ENCODE results near the gene UVSSA.

UVSSA gene, protein sequence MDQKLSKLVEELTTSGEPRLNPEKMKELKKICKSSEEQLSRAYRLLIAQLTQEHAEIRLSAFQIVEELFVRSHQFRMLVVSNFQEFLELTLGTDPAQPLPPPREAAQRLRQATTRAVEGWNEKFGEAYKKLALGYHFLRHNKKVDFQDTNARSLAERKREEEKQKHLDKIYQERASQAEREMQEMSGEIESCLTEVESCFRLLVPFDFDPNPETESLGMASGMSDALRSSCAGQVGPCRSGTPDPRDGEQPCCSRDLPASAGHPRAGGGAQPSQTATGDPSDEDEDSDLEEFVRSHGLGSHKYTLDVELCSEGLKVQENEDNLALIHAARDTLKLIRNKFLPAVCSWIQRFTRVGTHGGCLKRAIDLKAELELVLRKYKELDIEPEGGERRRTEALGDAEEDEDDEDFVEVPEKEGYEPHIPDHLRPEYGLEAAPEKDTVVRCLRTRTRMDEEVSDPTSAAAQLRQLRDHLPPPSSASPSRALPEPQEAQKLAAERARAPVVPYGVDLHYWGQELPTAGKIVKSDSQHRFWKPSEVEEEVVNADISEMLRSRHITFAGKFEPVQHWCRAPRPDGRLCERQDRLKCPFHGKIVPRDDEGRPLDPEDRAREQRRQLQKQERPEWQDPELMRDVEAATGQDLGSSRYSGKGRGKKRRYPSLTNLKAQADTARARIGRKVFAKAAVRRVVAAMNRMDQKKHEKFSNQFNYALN

DNA sequence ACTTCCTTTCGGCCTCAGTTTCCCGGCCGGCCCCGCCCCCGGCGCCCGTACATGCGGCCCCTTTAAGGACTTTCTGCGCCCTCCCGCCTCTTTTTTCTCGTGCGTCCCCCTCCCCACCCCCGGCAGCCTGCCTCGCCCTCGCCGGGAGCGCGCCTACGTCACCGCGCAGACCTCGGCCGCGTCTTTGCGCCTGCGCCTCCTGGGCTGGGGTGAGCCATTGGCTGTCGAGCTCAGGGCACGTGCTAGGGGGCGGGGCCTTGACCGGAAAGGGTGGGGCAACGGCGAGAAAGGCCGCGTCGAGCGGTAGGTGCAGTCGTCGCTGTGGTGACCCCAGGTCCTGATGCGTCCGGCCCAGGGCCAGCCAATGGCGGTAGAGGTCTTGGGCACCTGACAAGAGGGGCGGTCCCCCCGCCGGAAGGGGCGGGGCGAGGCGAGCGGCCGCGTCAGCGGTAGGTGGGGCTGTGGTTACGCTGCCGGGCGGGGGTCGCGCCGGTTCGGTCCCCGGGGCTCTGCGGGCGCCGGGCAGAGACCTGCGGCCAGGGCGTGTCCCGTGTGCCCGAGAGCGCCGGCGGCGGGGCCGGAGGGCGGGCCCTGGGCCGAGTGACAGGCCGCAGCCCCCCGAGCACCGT is at the start of gene UVSSA:
Gene UVSSA (plus strand): TSS at position 428 of the 629 bp plus-strand sequence. CDS start 884 bp downstream, outside the sequence.
- peak within 1 kb of the TSS; percentile 97 for H3K27ac ChIP-seq
- TF ChIP-seq, protein P1, sequence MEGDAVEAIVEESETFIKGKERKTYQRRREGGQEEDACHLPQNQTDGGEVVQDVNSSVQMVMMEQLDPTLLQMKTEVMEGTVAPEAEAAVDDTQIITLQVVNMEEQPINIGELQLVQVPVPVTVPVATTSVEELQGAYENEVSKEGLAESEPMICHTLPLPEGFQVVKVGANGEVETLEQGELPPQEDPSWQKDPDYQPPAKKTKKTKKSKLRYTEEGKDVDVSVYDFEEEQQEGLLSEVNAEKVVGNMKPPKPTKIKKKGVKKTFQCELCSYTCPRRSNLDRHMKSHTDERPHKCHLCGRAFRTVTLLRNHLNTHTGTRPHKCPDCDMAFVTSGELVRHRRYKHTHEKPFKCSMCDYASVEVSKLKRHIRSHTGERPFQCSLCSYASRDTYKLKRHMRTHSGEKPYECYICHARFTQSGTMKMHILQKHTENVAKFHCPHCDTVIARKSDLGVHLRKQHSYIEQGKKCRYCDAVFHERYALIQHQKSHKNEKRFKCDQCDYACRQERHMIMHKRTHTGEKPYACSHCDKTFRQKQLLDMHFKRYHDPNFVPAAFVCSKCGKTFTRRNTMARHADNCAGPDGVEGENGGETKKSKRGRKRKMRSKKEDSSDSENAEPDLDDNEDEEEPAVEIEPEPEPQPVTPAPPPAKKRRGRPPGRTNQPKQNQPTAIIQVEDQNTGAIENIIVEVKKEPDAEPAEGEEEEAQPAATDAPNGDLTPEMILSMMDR (conservative IDR thresholded peaks at IDR 0.05) = no peak

DNA sequence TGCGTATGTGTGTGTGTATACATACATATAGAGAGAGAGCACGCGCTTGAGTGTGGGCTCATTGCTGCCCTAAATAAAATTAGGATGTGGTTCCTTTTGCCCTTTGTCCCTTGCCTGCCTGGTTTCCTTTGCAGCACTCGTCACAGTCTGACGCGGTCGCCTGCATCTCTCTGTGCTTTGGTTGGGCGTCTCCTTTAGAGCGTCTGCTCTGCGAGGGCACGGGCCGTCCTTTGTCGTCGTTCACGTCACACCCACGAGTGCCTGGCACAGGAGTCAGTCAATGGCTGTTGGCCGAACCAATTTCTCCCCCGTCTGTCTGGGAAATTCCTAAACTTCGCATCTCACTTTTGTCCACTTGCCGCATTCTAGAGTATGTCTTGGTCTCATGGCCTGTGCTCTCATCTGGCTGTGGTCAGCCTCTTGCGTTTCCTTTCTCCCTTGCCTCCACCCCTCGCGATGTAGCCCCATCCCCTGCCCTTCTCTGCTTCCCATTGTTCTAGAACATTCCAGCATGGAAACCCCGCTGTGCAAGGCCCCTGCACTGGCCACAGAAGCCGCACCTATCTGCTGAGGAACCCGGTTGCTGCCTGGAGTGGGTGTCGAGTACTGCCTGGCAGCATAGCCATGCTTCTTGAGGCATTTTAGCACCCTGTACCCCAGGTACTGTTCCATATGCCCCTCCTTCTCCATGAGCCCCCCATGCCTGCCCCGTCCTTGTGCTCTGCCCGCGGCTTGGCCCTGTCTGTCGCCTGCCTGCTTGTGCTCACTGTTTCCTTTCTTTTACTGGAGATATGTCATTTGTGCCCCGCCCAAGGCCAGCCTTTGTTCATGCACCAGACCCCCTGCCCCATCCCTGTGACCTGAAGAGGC is 49.3 kb upstream of the UVSSA start:
- no peak overlapping the region for H3K27ac ChIP-seq
- TF ChIP-seq, protein P1 (conservative IDR thresholded peaks at IDR 0.05) = no peak

DNA sequence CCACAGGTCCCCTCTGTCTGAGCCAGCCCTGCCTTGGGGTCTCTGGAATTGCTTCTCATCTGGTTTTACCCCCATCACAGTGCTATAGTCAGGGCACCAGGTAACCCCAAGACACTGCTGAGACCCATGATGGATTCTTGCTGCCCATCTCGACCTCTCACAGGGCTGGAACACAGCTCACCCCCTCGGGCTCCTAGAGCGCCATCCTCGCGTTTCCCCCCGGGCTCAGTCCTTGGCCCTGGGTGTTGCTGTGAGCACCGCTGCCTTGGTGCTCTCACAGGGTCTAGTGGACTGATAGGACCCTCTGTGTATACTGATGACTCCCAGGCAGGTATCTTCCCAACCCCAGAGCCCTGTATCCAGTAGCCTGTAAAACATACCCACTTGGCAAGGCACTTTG is 48.5 kb upstream of the UVSSA start:
- no peak overlapping the region for H3K27ac ChIP-seq

DNA sequence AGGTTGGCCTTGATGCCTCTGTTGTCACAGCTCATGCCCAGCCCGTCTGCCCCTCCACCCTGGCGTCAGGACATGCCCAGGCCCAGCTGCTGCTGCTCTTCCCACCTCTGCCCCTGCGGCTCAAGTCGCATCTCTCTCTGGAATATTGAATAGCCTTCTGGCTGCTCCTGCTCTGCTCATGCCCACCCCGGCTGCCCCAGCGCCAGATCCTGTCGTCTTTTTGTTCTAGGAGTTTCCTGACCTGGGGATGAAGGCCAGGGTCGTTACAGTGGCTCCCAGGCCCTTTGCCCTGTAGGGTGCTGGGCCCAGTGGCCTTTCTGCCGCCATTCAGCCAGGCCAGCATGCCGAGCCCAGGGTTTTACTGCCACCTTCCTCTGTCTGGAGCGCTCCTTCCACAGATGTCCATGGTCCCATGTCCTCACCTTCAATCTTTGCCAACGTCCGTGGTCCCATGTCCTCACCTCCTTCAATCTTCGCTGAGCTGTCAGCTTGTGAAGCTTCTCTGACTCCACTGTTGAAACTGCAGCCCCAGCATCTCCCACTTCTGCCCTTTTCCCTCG is 47.6 kb upstream of the UVSSA start:
- no peak overlapping the region for H3K27ac ChIP-seq
- TF ChIP-seq, protein P1 (conservative IDR thresholded peaks at IDR 0.05) = no peak

More for the DNA sequence above, 48.5 kb upstream of the UVSSA start:
- TF ChIP-seq, protein P1 (conservative IDR thresholded peaks at IDR 0.05) = no peak

DNA sequence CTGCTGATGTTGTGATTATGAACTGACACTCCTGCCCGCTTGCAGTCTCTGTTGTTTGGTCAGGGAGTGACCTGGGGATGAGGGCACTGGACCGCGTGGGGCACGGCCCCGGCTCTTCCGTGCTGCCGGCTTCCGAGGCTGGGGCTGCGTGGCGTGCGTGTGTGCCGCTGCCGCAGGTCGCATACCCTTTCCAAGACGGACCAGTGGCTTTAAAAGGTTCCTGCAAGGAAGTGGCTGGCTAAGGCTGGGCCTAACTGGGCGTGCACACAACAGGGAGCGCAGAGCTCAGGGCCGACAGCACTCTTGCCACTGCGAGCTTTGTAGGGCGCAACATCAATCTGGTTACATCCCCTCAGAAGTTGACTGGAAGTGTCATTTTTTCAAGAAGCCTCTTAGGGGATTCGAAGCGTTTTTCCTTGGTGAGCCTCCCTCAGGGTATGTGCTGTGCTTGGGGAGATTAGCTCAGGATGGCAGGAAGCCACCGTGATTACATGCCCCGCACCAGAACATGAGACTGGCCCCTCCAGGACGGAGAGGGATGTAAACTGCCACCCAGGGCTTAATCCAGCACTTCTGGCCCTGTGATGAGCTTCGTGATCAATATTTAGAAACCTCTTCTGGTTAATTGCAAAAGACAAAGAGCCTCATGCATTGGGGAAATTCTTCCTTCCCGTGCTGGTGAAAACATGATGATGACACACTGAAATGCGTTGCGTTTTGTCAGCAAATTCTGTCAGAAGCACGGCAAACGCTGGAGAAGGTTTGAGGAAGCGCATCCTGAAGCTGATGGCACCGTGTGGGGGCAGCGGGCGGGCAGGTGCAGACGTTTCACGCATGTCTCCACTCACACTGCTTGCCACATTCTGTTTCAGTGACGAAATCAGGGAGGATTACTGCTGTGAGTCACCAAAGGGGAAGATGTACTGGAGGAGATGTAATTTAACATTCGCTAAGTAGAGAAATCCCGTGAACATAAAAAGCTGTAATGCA is 46.2 kb upstream of the UVSSA start:
- TF ChIP-seq, protein P1 (conservative IDR thresholded peaks at IDR 0.05) = no peak

DNA sequence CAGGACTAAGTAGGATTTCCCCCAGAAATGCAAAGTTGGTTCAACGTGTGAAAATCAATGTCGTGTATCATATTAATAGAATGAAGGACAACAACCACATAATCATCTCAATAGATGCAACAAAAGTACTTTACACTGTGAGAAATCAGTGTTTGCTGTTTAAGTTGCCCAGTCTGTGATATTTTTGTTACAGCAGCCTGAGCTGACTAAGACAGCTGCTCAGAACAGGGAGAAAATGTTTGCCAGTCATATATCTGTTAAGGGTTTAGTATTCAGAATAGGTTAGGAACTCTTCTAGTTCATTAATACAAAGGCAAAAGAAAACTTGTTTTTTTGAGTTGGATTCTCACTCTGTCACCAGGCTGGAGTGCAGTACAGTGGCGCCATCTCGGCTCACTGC is 44.8 kb upstream of the UVSSA start:
- no peak overlapping the region for H3K27ac ChIP-seq
- TF ChIP-seq, protein P1 (conservative IDR thresholded peaks at IDR 0.05) = no peak

More for the DNA sequence above, 46.2 kb upstream of the UVSSA start:
- no peak overlapping the region for H3K27ac ChIP-seq

Data from VCaP (cell line).